ENCODE measurements around the gene BZW2. TPM values are rescaled to one million over a fixed set of nuclear protein-coding genes. Genes with fewer than 3 reads are reported as not detected.

Gene BZW2
- total and polyA plus RNA-seq, 4 experiments from 2014 or later = 18.6 to 58.7 (median 33.6) TPM

GRCh38 chr7:16611711-16612110 lies 34.3 kb upstream of the BZW2 start:
- H3K4me1 Mint-ChIP-seq = no peaks in the 10 kb centered on the region
- ChIA-PET CTCF (ENCODE audit: partially characterized antibody) (interaction anchor here (1.4 kb wide), 1 partner anchor 47 kb away, joined by 5 read pairs; no protein-coding TSS in a partner anchor), POLR2A (ENCODE audit: partially characterized antibody) (no interaction called here)
- H3K4me3 ChIP-seq (ENCODE audit: low read length in 2 of 2) = no peak overlapping the region
- H3K36me3 Mint-ChIP-seq = peaks cover 40 to 55% of the 10 kb centered on the region in 2 donors
- DNase-seq = no peak
- H3K4me1 ChIP-seq (ENCODE audit: insufficient read depth, low read length) = no peaks in the 10 kb centered on the region
- no peak overlapping the region for H3K4me3 Mint-ChIP-seq
- no peaks in the 10 kb centered on the region for H3K9me3 ChIP-seq (ENCODE audit: control insufficient read depth in 1 of 2, low read length in 2 of 2)
- H3K27ac ChIP-seq (ENCODE audit: low read depth, low read length) = no peak overlapping the region
- intact Hi-C loops (cut with micrococcal nuclease) = no loop called here
- H3K27me3 Mint-ChIP-seq = no peaks in the 10 kb centered on the region
- H3K27ac Mint-ChIP-seq = peak overlapping the region in 1 of 7 donors; percentile 62
- H3K27me3 ChIP-seq (ENCODE audit: insufficient read depth, low read length) = no peaks in the 10 kb centered on the region
- H3K36me3 ChIP-seq (ENCODE audit: insufficient read depth, low read length) = peaks cover 6% of the 10 kb centered on the region
- no peaks in the 10 kb centered on the region for H3K9me3 Mint-ChIP-seq

- CTCF ChIA-PET (ENCODE audit: partially characterized antibody) = no interaction called here
- H3K27me3 Mint-ChIP-seq = no peaks in the 10 kb centered on the region
- POLR2A ChIA-PET (ENCODE audit: partially characterized antibody) = interaction anchor here (1.6 kb wide), 1 partner anchor 31 kb away, joined by 4 read pairs; no protein-coding TSS in a partner anchor
Observed at GRCh38 chr7:16615228-16615627, 30.8 kb upstream of the BZW2 start.

GRCh38 chr7:16616122-16616521 lies 29.9 kb upstream of the BZW2 start:
- Mint-ChIP-seq H3K4me1 (peaks cover 0 to 6% (median 0%) of the 10 kb centered on the region in 4 donors), H3K27ac (no peak overlapping the region), H3K36me3 (peaks cover 46 to 49% of the 10 kb centered on the region in 2 donors), H3K9me3 (no peaks in the 10 kb centered on the region), H3K27me3 (no peaks in the 10 kb centered on the region), H3K4me3 (no peak overlapping the region)
- peaks cover 8% of the 10 kb centered on the region for H3K36me3 ChIP-seq (ENCODE audit: insufficient read depth, low read length)
- DNase-seq = no peak
- CTCF ChIA-PET (ENCODE audit: partially characterized antibody) = no interaction called here
- intact Hi-C loops (cut with micrococcal nuclease) = no loop called here
- no peak overlapping the region for H3K4me3 ChIP-seq (ENCODE audit: low read length in 2 of 2)
- no peaks in the 10 kb centered on the region for H3K9me3 ChIP-seq (ENCODE audit: control insufficient read depth in 1 of 2, low read length in 2 of 2)
- POLR2A ChIA-PET (ENCODE audit: partially characterized antibody) = no interaction called here
- H3K4me1 ChIP-seq (ENCODE audit: insufficient read depth, low read length) = no peaks in the 10 kb centered on the region
- no peak overlapping the region for H3K27ac ChIP-seq (ENCODE audit: low read depth, low read length)
- no peaks in the 10 kb centered on the region for H3K27me3 ChIP-seq (ENCODE audit: insufficient read depth, low read length)

More at GRCh38 chr7:16615228-16615627, 30.8 kb upstream of the BZW2 start:
- DNase-seq = no peak
- peaks cover 8% of the 10 kb centered on the region for H3K36me3 ChIP-seq (ENCODE audit: insufficient read depth, low read length)
- Mint-ChIP-seq H3K9me3 (no peaks in the 10 kb centered on the region), H3K4me1 (peaks cover 0 to 5% (median 0%) of the 10 kb centered on the region in 4 donors), H3K4me3 (no peak overlapping the region), H3K27ac (no peak overlapping the region), H3K36me3 (peaks cover 46 to 51% of the 10 kb centered on the region in 2 donors)
- intact Hi-C loops (cut with micrococcal nuclease) = no loop called here
- H3K4me1 ChIP-seq (ENCODE audit: insufficient read depth, low read length) = no peaks in the 10 kb centered on the region
- H3K27ac ChIP-seq (ENCODE audit: low read depth, low read length) = no peak overlapping the region
- no peaks in the 10 kb centered on the region for H3K27me3 ChIP-seq (ENCODE audit: insufficient read depth, low read length)
- H3K9me3 ChIP-seq (ENCODE audit: control insufficient read depth in 1 of 2, low read length in 2 of 2) = no peaks in the 10 kb centered on the region
- no peak overlapping the region for H3K4me3 ChIP-seq (ENCODE audit: low read length in 2 of 2)

- intact Hi-C loops (cut with micrococcal nuclease) = no loop called here
- POLR2A ChIA-PET (ENCODE audit: partially characterized antibody) = no interaction called here
- CTCF ChIA-PET (ENCODE audit: partially characterized antibody) = no interaction called here
- Histone ChIP-seq H3K36me3 (ENCODE audit: insufficient read depth, low read length) (peaks cover 8% of the 10 kb centered on the region), H3K4me3 (ENCODE audit: low read length in 2 of 2) (no peak overlapping the region), H3K4me1 (ENCODE audit: insufficient read depth, low read length) (no peaks in the 10 kb centered on the region), H3K27ac (ENCODE audit: low read depth, low read length) (no peak overlapping the region), H3K27me3 (ENCODE audit: insufficient read depth, low read length) (no peaks in the 10 kb centered on the region), H3K9me3 (ENCODE audit: control insufficient read depth in 1 of 2, low read length in 2 of 2) (no peaks in the 10 kb centered on the region)
- peaks cover 0 to 6% (median 0%) of the 10 kb centered on the region in 4 donors for H3K4me1 Mint-ChIP-seq
- H3K9me3 Mint-ChIP-seq = no peaks in the 10 kb centered on the region
- no peak overlapping the region for H3K27ac Mint-ChIP-seq
- peaks cover 46 to 53% of the 10 kb centered on the region in 2 donors for H3K36me3 Mint-ChIP-seq
- no peak overlapping the region for H3K4me3 Mint-ChIP-seq
- H3K27me3 Mint-ChIP-seq = no peaks in the 10 kb centered on the region
- DNase-seq = no peak
Observed at GRCh38 chr7:16616542-16616941, 29.4 kb upstream of the BZW2 start.

- H3K27me3 Mint-ChIP-seq = no peaks in the 10 kb centered on the region
- CTCF ChIA-PET (ENCODE audit: partially characterized antibody) = interaction anchor here (0.9 kb wide), 1 partner anchor 9 kb away, joined by 3 read pairs; no protein-coding TSS in a partner anchor
Observed at GRCh38 chr7:16619979-16620408, 26.0 kb upstream of the BZW2 start.

GRCh38 chr7:16626388-16626787 lies 19.6 kb upstream of the BZW2 start:
- no peaks in the 10 kb centered on the region for H3K27me3 ChIP-seq (ENCODE audit: insufficient read depth, low read length)
- ChIA-PET POLR2A (ENCODE audit: partially characterized antibody) (no interaction called here), CTCF (ENCODE audit: partially characterized antibody) (no interaction called here)
- H3K9me3 ChIP-seq (ENCODE audit: control insufficient read depth in 1 of 2, low read length in 2 of 2) = no peaks in the 10 kb centered on the region
- Mint-ChIP-seq H3K36me3 (peaks cover 35 to 45% of the 10 kb centered on the region in 2 donors), H3K4me1 (peaks cover 0 to 2% (median 0%) of the 10 kb centered on the region in 4 donors), H3K27me3 (no peaks in the 10 kb centered on the region), H3K27ac (no peak overlapping the region), H3K9me3 (no peaks in the 10 kb centered on the region), H3K4me3 (no peak overlapping the region)
- no peak for DNase-seq
- intact Hi-C loops (cut with micrococcal nuclease) = no loop called here
- no peak overlapping the region for H3K4me3 ChIP-seq (ENCODE audit: low read length in 2 of 2)
- no peak overlapping the region for H3K27ac ChIP-seq (ENCODE audit: low read depth, low read length)
- no peaks in the 10 kb centered on the region for H3K4me1 ChIP-seq (ENCODE audit: insufficient read depth, low read length)
- H3K36me3 ChIP-seq (ENCODE audit: insufficient read depth, low read length) = peaks cover 15% of the 10 kb centered on the region

More at GRCh38 chr7:16619979-16620408, 26.0 kb upstream of the BZW2 start:
- H3K9me3 ChIP-seq (ENCODE audit: control insufficient read depth in 1 of 2, low read length in 2 of 2) = no peaks in the 10 kb centered on the region
- H3K9me3 Mint-ChIP-seq = no peaks in the 10 kb centered on the region
- no peaks in the 10 kb centered on the region for H3K27me3 ChIP-seq (ENCODE audit: insufficient read depth, low read length)
- peaks cover 60 to 67% of the 10 kb centered on the region in 2 donors for H3K36me3 Mint-ChIP-seq
- DNase-seq = no peak
- H3K4me1 Mint-ChIP-seq = peaks cover 0 to 6% (median 0%) of the 10 kb centered on the region in 4 donors
- H3K36me3 ChIP-seq (ENCODE audit: insufficient read depth, low read length) = peaks cover 21% of the 10 kb centered on the region
- H3K4me3 ChIP-seq (ENCODE audit: low read length in 2 of 2) = no peak overlapping the region
- no peaks in the 10 kb centered on the region for H3K4me1 ChIP-seq (ENCODE audit: insufficient read depth, low read length)
- H3K27ac ChIP-seq (ENCODE audit: low read depth, low read length) = no peak overlapping the region
- H3K27ac Mint-ChIP-seq = peak overlapping the region in 3 of 7 donors; percentile 0 to 22 (median 5)
- H3K4me3 Mint-ChIP-seq = no peak overlapping the region
- intact Hi-C loops (cut with micrococcal nuclease) = no loop called here
- POLR2A ChIA-PET (ENCODE audit: partially characterized antibody) = no interaction called here

GRCh38 chr7:16627236-16627635 lies 18.7 kb upstream of the BZW2 start:
- no peak overlapping the region for H3K4me3 Mint-ChIP-seq
- H3K36me3 Mint-ChIP-seq = peaks cover 34 to 43% of the 10 kb centered on the region in 2 donors
- ChIA-PET CTCF (ENCODE audit: partially characterized antibody) (no interaction called here), POLR2A (ENCODE audit: partially characterized antibody) (no interaction called here)
- peaks cover 15% of the 10 kb centered on the region for H3K36me3 ChIP-seq (ENCODE audit: insufficient read depth, low read length)
- no peak for DNase-seq
- H3K27me3 ChIP-seq (ENCODE audit: insufficient read depth, low read length) = no peaks in the 10 kb centered on the region
- H3K27me3 Mint-ChIP-seq = no peaks in the 10 kb centered on the region
- H3K27ac Mint-ChIP-seq = no peak overlapping the region
- no peaks in the 10 kb centered on the region for H3K9me3 ChIP-seq (ENCODE audit: control insufficient read depth in 1 of 2, low read length in 2 of 2)
- no peak overlapping the region for H3K27ac ChIP-seq (ENCODE audit: low read depth, low read length)
- no peak overlapping the region for H3K4me3 ChIP-seq (ENCODE audit: low read length in 2 of 2)
- no peaks in the 10 kb centered on the region for H3K4me1 ChIP-seq (ENCODE audit: insufficient read depth, low read length)
- intact Hi-C loops (cut with micrococcal nuclease) = no loop called here
- no peaks in the 10 kb centered on the region for H3K9me3 Mint-ChIP-seq
- H3K4me1 Mint-ChIP-seq = peaks cover 0 to 2% (median 0%) of the 10 kb centered on the region in 4 donors
